ENCODE results near the gene PLAGL1.

PLAGL1 gene

GRCh38 chr6:143963158-143963919, 44.7 kb downstream of the PLAGL1 start:
- Mint-ChIP-seq H3K4me1 (ENCODE audit: low read depth) (no peaks in the 10 kb centered on the region), H3K36me3 (peaks cover 3% of the 10 kb centered on the region), H3K27me3 (no peaks in the 10 kb centered on the region), H3K4me3 (no peak overlapping the region), H3K27ac (no peak overlapping the region), H3K9me3 (ENCODE audit: low read depth) (no peaks in the 10 kb centered on the region)

- H3K4me3 Mint-ChIP-seq: no peak overlapping the region
- no peaks in the 10 kb centered on the region for H3K4me1 Mint-ChIP-seq (ENCODE audit: low read depth)
- H3K27me3 Mint-ChIP-seq: no peaks in the 10 kb centered on the region
- H3K36me3 Mint-ChIP-seq: peaks cover 3% of the 10 kb centered on the region
- no peaks in the 10 kb centered on the region for H3K9me3 Mint-ChIP-seq (ENCODE audit: low read depth)
- no peak overlapping the region for H3K27ac Mint-ChIP-seq
Observed at GRCh38 chr6:143961886-143962878, 45.9 kb downstream of the PLAGL1 start.

- H3K27me3 Mint-ChIP-seq: no peaks in the 10 kb centered on the region
Observed at GRCh38 chr6:143961066-143961465, 47.0 kb downstream of the PLAGL1 start.

GRCh38 chr6:143959927-143960326, 48.1 kb downstream of the PLAGL1 start:
- Mint-ChIP-seq H3K4me3 (no peak overlapping the region), H3K27me3 (no peaks in the 10 kb centered on the region)

More at GRCh38 chr6:143961066-143961465, 47.0 kb downstream of the PLAGL1 start:
- no peaks in the 10 kb centered on the region for H3K4me1 Mint-ChIP-seq (ENCODE audit: low read depth)
- no peak overlapping the region for H3K4me3 Mint-ChIP-seq
- no peaks in the 10 kb centered on the region for H3K9me3 Mint-ChIP-seq (ENCODE audit: low read depth)
- H3K36me3 Mint-ChIP-seq: no peaks in the 10 kb centered on the region
- no peak overlapping the region for H3K27ac Mint-ChIP-seq

GRCh38 chr6:143958839-143959399, 49.1 kb downstream of the PLAGL1 start:
- Mint-ChIP-seq H3K4me1 (ENCODE audit: low read depth) (no peaks in the 10 kb centered on the region), H3K36me3 (no peaks in the 10 kb centered on the region), H3K4me3 (no peak overlapping the region), H3K27ac (no peak overlapping the region), H3K27me3 (no peaks in the 10 kb centered on the region), H3K9me3 (ENCODE audit: low read depth) (no peaks in the 10 kb centered on the region)

More at GRCh38 chr6:143959927-143960326, 48.1 kb downstream of the PLAGL1 start:
- Mint-ChIP-seq H3K27ac (no peak overlapping the region), H3K36me3 (no peaks in the 10 kb centered on the region), H3K9me3 (ENCODE audit: low read depth) (no peaks in the 10 kb centered on the region), H3K4me1 (ENCODE audit: low read depth) (no peaks in the 10 kb centered on the region)

GRCh38 chr6:143957679-143958274, 50.3 kb downstream of the PLAGL1 start:
- Mint-ChIP-seq H3K36me3 (no peaks in the 10 kb centered on the region), H3K4me3 (no peak overlapping the region), H3K4me1 (ENCODE audit: low read depth) (no peaks in the 10 kb centered on the region), H3K9me3 (ENCODE audit: low read depth) (no peaks in the 10 kb centered on the region), H3K27ac (no peak overlapping the region), H3K27me3 (no peaks in the 10 kb centered on the region)

GRCh38 chr6:143955971-143956370, 52.1 kb downstream of the PLAGL1 start:
- no peaks in the 10 kb centered on the region for H3K9me3 Mint-ChIP-seq (ENCODE audit: low read depth)
- no peaks in the 10 kb centered on the region for H3K27me3 Mint-ChIP-seq
- H3K4me3 Mint-ChIP-seq: no peak overlapping the region
- no peak overlapping the region for H3K27ac Mint-ChIP-seq
- no peaks in the 10 kb centered on the region for H3K36me3 Mint-ChIP-seq
- no peaks in the 10 kb centered on the region for H3K4me1 Mint-ChIP-seq (ENCODE audit: low read depth)

- no peak overlapping the region for H3K4me3 Mint-ChIP-seq
- no peaks in the 10 kb centered on the region for H3K9me3 Mint-ChIP-seq (ENCODE audit: low read depth)
- H3K36me3 Mint-ChIP-seq: no peaks in the 10 kb centered on the region
- no peaks in the 10 kb centered on the region for H3K27me3 Mint-ChIP-seq
- H3K27ac Mint-ChIP-seq: no peak overlapping the region
- no peaks in the 10 kb centered on the region for H3K4me1 Mint-ChIP-seq (ENCODE audit: low read depth)
Observed at GRCh38 chr6:143953922-143954321, 54.1 kb downstream of the PLAGL1 start.

- no peaks in the 10 kb centered on the region for H3K4me1 Mint-ChIP-seq (ENCODE audit: low read depth)
- no peaks in the 10 kb centered on the region for H3K27me3 Mint-ChIP-seq
- no peak overlapping the region for H3K27ac Mint-ChIP-seq
- H3K36me3 Mint-ChIP-seq: peaks cover 3% of the 10 kb centered on the region
- no peaks in the 10 kb centered on the region for H3K9me3 Mint-ChIP-seq (ENCODE audit: low read depth)
- no peak overlapping the region for H3K4me3 Mint-ChIP-seq
Observed at GRCh38 chr6:143952947-143953701, 54.9 kb downstream of the PLAGL1 start.

GRCh38 chr6:143952060-143952778, 55.8 kb downstream of the PLAGL1 start:
- Mint-ChIP-seq H3K27ac (no peak overlapping the region), H3K4me3 (no peak overlapping the region), H3K4me1 (ENCODE audit: low read depth) (no peaks in the 10 kb centered on the region), H3K36me3 (peaks cover 3% of the 10 kb centered on the region), H3K27me3 (no peaks in the 10 kb centered on the region), H3K9me3 (ENCODE audit: low read depth) (no peaks in the 10 kb centered on the region)

GRCh38 chr6:143950875-143951274, 57.2 kb downstream of the PLAGL1 start:
- H3K9me3 Mint-ChIP-seq (ENCODE audit: low read depth): no peaks in the 10 kb centered on the region
- H3K27me3 Mint-ChIP-seq: no peaks in the 10 kb centered on the region
- H3K4me1 Mint-ChIP-seq (ENCODE audit: low read depth): no peaks in the 10 kb centered on the region
- no peak overlapping the region for H3K4me3 Mint-ChIP-seq
- peaks cover 3% of the 10 kb centered on the region for H3K36me3 Mint-ChIP-seq
- H3K27ac Mint-ChIP-seq: no peak overlapping the region

GRCh38 chr6:143949962-143950361, 58.1 kb downstream of the PLAGL1 start:
- Mint-ChIP-seq H3K36me3 (peaks cover 3% of the 10 kb centered on the region), H3K4me1 (ENCODE audit: low read depth) (no peaks in the 10 kb centered on the region), H3K27ac (no peak overlapping the region), H3K27me3 (no peaks in the 10 kb centered on the region), H3K4me3 (no peak overlapping the region), H3K9me3 (ENCODE audit: low read depth) (no peaks in the 10 kb centered on the region)

- Mint-ChIP-seq H3K4me1 (ENCODE audit: low read depth) (no peaks in the 10 kb centered on the region), H3K27me3 (no peaks in the 10 kb centered on the region), H3K9me3 (ENCODE audit: low read depth) (no peaks in the 10 kb centered on the region), H3K27ac (no peak overlapping the region), H3K36me3 (peaks cover 3% of the 10 kb centered on the region), H3K4me3 (no peak overlapping the region)
Observed at GRCh38 chr6:143949535-143949934, 58.5 kb downstream of the PLAGL1 start.

GRCh38 chr6:143948208-143948607, 59.9 kb downstream of the PLAGL1 start:
- H3K27ac Mint-ChIP-seq: no peak overlapping the region
- H3K4me1 Mint-ChIP-seq (ENCODE audit: low read depth): no peaks in the 10 kb centered on the region

More at GRCh38 chr6:143948208-143948607, 59.9 kb downstream of the PLAGL1 start:
- H3K36me3 Mint-ChIP-seq: peaks cover 3% of the 10 kb centered on the region
- no peaks in the 10 kb centered on the region for H3K9me3 Mint-ChIP-seq (ENCODE audit: low read depth)
- H3K4me3 Mint-ChIP-seq: no peak overlapping the region
- H3K27me3 Mint-ChIP-seq: no peaks in the 10 kb centered on the region

Data from activated naive CD8-positive, alpha-beta T cell (primary cell).